GM10847 (cell line): ENCODE results near the gene OLFM2.

Source experiments
- POLR2A ChIP-seq: IDR thresholded peaks from 2 replicates; pipeline ENCODE4 v1.6.1; 2011; ENCODE audit not compliant: insufficient read length; ENCODE audit errors: extremely low read depth

OLFM2 gene

DNA sequence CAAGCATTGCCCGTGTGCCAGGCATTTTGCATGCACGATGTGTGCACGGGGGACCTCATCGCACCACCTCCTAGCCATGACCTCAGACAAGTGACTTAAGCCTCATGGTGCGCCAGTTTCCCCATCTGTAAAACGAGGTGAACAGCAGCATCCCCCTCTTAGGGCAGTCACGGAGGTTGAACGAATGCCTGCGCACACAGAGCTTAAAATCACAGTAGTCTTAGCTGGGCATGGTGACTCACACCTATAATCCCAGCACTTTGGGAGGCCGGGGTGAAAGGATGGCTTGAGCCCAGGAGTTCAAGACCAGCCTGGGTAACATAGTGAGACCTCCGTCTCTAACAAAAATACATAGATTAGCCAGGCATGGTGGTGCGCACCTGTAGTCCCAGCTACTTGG, 52.6 kb downstream of the OLFM2 start:
- no peak for TF ChIP-seq POLR2A

DNA sequence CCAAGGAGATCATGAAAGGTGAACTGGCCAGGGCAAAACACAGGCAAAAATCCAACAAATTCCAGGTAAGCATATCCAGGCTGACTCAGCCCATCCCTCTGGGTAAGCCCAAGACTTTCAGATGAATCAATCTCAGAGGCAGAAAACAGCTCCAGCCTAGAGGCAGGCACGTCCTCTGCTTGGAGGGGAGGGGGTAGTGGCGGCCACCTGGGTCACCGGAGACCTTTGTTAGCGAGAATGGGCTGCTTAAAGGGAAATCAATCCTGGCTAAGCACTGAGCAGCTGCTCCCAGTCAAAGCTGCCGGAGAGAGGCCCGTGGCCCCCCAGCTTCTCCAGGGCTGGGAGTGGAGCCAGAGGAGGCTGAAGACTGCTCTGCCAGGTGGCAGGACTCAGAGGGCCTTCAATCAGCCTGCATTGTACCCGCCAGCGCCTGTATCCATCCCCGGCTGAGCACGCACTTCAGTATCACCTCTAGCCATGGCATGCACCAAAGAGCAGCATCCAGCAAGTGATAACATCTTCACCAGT, 53.0 kb downstream of the OLFM2 start:
- TF ChIP-seq POLR2A = no peak

- TF ChIP-seq POLR2A = no peak
Measured at GRCh38 chr19:9881720-9882119, 54.6 kb downstream of the OLFM2 start.

DNA sequence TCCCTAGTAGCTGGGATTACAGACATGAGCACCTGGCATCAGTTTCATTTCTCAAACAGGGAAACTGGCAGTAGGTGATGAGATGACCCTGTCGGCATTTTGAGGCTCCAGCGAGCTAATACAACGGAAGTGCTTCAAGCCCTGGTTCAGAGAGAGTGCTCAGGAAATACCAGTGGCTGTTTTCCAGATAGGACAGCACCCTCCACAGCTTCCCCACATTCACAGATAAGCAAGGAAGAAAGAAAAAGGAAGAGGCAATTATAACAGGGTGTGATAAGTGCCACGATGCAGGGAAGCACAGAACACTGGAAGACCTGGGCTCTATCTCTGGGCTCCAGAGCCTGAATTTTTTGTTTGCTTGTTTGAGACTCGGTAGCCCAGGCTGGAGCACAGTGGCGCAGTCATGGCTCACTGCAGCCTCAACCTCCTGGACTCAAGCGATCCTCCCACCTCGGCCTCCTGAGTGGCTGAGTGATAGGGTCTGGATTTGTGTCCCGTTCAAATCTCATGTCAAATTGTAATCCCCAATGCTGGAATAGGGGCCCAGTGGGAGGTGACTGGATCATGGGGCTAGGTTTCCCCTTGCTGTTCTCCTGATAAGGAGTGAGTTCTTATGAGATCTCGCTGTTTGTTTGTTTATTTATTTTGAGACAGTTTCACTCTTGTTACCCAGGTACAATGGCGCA, 57.7 kb downstream of the OLFM2 start:
- TF ChIP-seq POLR2A = no peak

DNA sequence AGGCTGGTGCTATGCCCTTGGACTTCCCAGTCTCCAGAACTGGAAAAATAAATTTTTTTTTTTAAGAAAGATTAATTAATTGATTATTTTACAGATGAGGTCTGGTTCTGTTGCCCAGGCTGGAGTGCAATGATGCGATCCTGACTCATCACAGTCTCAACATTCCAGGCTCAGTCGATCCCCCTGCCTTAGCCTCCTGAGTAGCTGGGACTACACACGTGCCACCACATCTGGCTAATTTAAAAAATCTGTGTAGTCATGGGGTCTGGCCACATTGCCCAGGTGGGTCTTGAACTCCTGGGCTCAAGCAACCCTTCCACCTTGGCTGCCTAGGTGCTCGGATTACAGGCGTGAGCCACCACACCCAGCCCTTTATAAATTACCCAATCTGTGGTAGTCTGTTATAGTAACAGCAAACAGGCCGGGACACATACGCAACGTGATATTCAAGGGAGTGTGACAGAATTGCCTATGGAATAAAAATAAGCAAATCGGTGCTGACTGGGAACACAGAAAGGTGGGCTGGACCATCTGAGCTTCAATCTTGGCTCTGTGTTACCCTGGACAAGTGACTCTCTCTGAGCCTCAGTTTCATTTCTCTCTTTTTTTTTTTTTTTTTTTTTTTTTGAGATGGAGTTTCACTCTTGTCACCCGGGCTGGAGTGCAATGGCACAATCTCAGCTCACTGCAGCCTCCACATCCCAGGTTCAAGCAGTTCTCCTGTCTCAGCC, 58.4 kb downstream of the OLFM2 start:
- TF ChIP-seq POLR2A = no peak

DNA sequence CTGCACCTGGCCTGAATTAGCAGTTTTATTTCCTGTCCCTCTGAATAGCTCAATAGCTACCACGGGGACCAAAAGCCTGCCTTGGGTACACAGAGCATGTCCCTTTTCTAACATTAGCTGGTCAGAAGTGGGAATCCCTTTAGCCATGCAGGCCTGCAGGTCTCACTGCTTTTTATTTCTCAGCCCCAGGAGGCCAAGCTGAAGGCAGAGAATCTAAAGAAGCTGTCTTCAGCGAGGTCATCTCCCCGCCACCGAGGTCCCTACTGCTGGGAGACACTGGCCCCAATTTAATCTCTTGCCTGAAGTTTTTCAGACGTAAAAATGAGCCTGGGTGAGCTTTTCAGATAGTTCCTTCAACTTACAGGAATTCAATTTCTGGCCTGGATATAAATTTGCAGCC, 60.5 kb downstream of the OLFM2 start:
- TF ChIP-seq POLR2A = no peak

DNA sequence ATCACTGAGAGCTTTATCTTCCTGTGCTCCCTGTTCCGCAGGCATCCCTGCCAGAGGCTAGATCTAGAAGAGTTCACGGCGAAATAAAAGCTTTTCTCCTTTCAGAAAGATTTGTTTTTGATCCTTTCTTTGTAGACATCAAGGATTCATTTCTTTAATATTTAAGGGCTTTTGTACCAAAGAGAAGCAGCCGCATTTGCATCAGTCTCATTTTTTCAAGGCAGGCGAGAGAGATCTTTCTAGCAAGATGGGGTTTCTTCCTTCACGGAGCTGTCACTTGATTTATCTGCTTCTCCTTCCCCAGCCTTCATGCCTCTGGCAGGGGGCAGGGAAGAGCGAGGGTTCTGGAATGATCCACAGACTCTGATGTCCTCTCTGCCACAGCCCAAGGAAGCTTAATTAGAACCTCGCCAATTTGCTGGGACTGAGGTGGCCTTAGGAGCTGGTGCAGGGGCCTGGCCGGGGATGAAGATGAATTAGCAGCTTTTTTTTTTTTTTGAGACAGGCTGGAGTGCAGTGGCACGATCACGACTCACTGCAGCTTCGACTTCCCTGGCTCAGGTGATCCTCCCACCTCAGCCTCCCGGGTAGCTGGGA, 61.2 kb downstream of the OLFM2 start:
- no peak for TF ChIP-seq POLR2A

- TF ChIP-seq POLR2A = no peak
Measured at GRCh38 chr19:9872618-9873242, 63.6 kb downstream of the OLFM2 start.

DNA sequence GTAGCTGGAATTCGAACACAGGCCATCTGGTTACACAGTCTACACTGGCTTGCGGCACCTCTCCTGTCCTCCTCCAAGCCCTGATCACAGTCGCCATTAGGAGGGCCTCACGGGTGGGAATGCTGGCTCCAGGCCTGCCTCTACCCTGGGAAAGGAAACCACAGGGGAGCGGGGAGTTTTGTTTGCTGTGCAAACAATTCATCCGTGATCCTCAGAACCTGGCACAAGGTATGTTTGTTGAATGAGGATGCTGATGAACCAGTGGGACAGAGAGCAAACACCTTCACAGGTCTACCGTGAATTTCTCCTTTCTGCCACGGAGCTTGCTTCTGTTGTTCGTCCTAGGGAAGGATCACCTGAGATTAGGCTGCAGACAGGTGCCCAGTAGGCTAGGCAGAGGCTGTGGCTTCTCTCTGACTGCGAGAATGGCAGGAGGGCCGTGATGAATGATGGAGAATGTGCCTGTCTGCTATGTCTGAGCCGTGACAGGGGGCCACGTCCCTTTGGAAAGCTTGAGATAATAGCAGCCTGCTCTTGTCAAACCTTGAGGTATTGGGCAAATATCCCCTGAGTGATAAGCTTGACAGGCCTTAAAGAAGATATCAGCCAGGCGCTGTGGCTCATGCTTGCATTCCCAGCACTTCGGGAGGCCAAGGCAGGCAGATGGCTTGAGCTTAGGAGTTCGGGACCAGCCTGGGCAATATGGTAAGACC, 64.5 kb downstream of the OLFM2 start:
- TF ChIP-seq POLR2A = no peak

GRCh38 chr19:9868983-9869617, 67.2 kb downstream of the OLFM2 start:
- no peak for TF ChIP-seq POLR2A

DNA sequence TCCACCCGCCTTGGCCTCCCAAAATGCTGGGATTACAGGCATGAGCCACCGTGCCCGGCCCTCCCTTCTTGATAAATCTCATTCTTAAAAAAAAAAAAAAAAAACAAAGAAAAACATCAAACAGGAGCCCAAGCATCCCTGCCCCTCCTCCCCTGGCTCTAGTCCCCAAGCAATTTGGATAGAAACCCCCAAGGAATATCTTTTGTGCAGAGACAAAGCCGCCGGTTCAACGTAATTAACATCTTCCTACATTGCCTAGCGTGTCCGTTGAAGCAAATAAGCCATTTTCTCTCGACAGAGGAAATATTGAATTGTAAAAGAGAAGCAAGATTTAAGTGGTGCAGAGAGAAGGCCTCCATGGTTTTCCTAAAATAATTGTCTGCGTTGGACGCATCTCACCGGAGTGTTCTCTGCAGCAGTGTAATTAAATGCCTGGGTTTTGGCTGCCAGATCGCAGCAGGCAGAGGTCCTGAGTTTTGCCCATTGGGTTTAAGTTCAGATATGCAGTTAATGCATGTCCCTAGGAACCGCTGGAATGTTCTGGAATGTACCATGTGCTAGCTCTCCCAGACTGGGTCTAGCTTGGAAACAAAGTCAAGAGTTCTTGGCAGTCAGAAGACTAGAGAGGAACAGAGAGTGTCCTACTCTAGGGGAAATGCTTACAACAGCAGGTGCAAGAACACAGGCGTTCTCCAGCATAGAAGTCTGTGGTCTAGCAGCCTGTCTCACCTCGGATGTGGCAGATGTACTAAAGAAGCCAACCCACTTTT, 70.4 kb downstream of the OLFM2 start:
- no peak for TF ChIP-seq POLR2A

- no peak for TF ChIP-seq POLR2A
Measured at GRCh38 chr19:9863759-9864158, 72.6 kb downstream of the OLFM2 start.

- TF ChIP-seq POLR2A = no peak
Measured at GRCh38 chr19:9862938-9863337, 73.4 kb downstream of the OLFM2 start.

DNA sequence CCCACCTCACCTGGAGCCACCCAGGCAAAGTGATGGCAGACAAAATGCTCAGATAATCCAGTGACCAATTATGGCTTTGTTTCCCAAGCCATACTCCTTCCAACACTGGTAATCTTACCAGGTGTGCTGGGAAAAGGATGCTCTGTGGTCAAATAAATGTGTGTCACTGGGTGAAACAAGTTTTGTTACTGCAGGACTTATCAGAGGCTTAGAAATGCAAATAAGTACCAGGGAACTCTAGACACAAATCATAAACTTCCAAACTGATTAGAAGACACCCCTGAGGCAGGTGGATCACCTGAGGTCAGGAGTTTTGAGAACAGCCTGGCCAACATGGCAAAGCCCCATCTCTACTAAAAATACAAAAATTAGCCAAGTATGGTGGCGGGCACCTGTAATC, 74.8 kb downstream of the OLFM2 start:
- TF ChIP-seq POLR2A = no peak
